ENCODE measurements around the gene SPEG. TPM values are rescaled to one million over a fixed set of nuclear protein-coding genes. Genes with fewer than 3 reads are reported as not detected.

SPEG gene
- total RNA-seq, 2 donors from 2014 or later = 2.9 to 3.6 TPM

DNA sequence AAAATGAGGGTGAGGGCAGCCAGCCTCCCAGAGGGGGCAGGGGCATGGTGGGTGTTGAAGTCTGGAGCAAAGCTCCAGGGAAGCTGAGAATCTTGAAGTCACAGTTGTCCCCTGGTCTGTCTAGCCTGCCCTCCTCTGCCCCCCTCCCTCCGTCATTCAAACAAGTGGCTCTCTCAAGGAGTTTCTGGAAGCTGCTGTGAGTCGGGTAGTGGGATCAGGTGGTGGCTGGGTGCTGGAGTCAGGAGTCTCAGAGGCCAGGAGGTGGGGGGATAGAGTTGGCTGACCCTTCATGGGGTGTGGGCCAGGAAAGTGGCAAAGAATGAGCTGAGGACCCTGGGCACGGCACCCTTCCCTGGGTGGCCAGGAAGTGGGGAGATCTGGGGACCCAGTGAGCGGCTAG is 79.1 kb downstream of the SPEG start:
- 17 to 24% methylated on average over 4 of the region's 4 CpGs for WGBS, 2 donors
- no peak for DNase-seq
- H3K4me3 ChIP-seq = no peak overlapping the region
- H3K27me3 ChIP-seq = peaks cover 0 to 16% of the 10 kb centered on the region in 2 donors
- no peaks in the 10 kb centered on the region for H3K9me3 ChIP-seq
- intact Hi-C loops (cut with DNase I) = no loop called here
- H3K4me1 ChIP-seq = peaks cover 26% of the 10 kb centered on the region
- no peaks in the 10 kb centered on the region for H3K36me3 ChIP-seq (replicated peaks in 1 of 2; ENCODE audit: insufficient read depth in 1 of 2, low read depth in 2 of 2)
- H3K27ac ChIP-seq = no peak overlapping the region
- no peak for ATAC-seq
- TF ChIP-seq, protein P1, sequence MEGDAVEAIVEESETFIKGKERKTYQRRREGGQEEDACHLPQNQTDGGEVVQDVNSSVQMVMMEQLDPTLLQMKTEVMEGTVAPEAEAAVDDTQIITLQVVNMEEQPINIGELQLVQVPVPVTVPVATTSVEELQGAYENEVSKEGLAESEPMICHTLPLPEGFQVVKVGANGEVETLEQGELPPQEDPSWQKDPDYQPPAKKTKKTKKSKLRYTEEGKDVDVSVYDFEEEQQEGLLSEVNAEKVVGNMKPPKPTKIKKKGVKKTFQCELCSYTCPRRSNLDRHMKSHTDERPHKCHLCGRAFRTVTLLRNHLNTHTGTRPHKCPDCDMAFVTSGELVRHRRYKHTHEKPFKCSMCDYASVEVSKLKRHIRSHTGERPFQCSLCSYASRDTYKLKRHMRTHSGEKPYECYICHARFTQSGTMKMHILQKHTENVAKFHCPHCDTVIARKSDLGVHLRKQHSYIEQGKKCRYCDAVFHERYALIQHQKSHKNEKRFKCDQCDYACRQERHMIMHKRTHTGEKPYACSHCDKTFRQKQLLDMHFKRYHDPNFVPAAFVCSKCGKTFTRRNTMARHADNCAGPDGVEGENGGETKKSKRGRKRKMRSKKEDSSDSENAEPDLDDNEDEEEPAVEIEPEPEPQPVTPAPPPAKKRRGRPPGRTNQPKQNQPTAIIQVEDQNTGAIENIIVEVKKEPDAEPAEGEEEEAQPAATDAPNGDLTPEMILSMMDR (IDR thresholded peaks at IDR 0.05) = no peak
- TF ChIP-seq POLR2A (IDR thresholded peaks at IDR 0.05) = no peak

DNA sequence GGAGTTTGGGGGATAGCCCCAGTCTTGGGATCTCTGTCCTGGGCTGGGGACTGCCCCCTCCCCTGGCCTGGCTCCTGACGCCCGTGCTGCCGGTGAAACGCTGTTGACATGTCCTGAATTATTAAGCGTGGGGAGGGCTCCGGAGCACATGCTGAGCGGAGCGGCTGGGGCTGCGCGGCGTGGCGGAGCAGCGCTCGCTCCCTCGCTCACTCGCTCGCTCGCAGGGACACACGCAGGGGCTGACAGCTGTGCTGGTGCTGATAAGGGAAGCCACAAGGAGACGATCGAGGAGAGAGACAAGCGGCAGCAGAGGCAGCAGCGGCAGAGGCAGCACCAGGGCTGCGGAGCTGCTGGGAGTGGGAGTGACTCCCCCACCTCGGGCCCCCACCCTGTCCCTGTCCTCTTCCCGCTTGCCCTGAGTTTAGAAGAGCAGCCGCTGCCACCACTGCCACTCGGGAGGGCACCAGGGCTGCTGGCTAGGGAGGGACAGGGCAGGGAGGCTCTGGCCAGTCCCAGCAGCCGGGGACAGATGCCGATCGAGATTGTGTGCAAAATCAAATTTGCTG is 79.6 kb downstream of the SPEG start, which contains the start of gene ASIC4:
ASIC4 (plus strand) TSS at position 287 of the 566 bp plus-strand sequence; CDS start at position 530, 243 bp downstream.
- H3K4me1 ChIP-seq = peaks cover 22% of the 10 kb centered on the region
- H3K27me3 ChIP-seq = peaks cover 0 to 16% of the 10 kb centered on the region in 2 donors
- H3K27ac ChIP-seq = no peak within 1 kb of the TSS
- no peak for ATAC-seq
- TF ChIP-seq POLR2A (IDR thresholded peaks at IDR 0.05) = no peak
- TF ChIP-seq, protein P1 (IDR thresholded peaks at IDR 0.05) = no peak
- no peaks in the 10 kb centered on the region for H3K36me3 ChIP-seq (replicated peaks in 1 of 2; ENCODE audit: insufficient read depth in 1 of 2, low read depth in 2 of 2)
- WGBS, 2 donors = 0 to 12% methylated on average over 2 to 30 of the region's 31 CpGs
- intact Hi-C loops (cut with DNase I) = no loop called here
- H3K9me3 ChIP-seq = no peaks in the 10 kb centered on the region
- no peak within 1 kb of the TSS for H3K4me3 ChIP-seq
- DNase-seq = no peak

DNA sequence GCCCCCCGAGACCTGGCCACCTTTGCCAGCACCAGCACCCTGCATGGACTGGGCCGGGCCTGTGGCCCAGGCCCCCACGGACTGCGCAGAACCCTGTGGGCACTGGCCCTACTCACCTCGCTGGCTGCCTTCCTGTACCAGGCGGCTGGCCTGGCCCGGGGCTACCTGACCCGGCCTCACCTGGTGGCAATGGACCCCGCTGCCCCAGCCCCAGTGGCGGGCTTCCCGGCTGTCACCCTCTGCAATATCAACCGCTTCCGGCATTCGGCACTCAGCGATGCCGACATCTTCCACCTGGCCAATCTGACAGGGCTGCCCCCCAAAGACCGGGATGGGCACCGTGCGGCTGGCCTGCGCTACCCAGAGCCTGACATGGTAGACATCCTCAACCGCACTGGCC is 80.2 kb downstream of the SPEG start:
- H3K27me3 ChIP-seq = peaks cover 0 to 16% of the 10 kb centered on the region in 2 donors
- no peak for TF ChIP-seq POLR2A (IDR thresholded peaks at IDR 0.05)

DNA sequence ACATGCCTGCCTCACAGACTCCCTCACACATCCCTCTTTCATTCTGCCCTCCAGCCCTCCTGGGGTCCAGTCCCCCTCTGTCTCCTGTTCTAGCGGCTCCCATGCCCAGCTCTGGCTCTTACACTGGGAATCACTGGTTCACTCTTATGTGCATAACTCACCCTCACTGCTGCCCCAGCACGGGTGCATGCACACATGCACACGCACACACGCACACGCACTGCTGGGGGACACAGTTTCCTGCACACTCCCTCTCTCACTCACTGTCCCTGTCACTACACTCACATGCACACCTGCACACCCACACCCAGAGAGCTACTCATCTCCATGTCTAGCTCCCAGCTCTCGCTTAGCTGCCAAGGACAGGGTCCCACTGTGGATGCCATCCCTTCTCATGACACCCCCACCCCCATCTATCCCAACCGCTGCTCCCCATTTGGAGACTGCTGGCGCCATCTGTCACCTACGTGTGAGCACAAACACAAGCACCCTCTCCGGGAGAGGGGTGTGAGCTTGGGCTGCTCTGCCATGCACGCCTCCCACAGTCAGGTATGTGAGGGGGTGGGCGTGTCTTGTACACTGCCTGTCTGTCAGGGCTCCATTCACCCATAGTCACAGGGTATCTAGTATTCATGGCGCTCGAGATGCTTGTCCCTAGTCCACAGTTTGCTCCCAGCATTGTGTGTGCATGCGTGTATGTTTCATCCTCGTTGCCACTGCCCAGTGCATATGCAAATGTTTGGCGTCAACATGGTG is 81.4 kb downstream of the SPEG start:
- Histone ChIP-seq H3K9me3 (no peaks in the 10 kb centered on the region), H3K4me3 (no peak overlapping the region), H3K27me3 (peaks cover 0 to 8% of the 10 kb centered on the region in 2 donors), H3K27ac (no peak overlapping the region), H3K4me1 (peaks cover 10% of the 10 kb centered on the region), H3K36me3 (replicated peaks in 1 of 2; ENCODE audit: insufficient read depth in 1 of 2, low read depth in 2 of 2) (no peaks in the 10 kb centered on the region)
- DNase-seq = no peak
- no peak for ATAC-seq
- intact Hi-C loops (cut with DNase I) = no loop called here
- TF ChIP-seq, protein P1 (IDR thresholded peaks at IDR 0.05) = no peak
- TF ChIP-seq POLR2A (IDR thresholded peaks at IDR 0.05) = no peak
- 48 to 67% methylated on average over 17 of the region's 17 CpGs for WGBS, 2 donors

More for the DNA sequence above, 80.2 kb downstream of the SPEG start:
- Histone ChIP-seq H3K4me1 (peaks cover 16% of the 10 kb centered on the region), H3K27ac (no peak overlapping the region), H3K4me3 (no peak overlapping the region), H3K36me3 (replicated peaks in 1 of 2; ENCODE audit: insufficient read depth in 1 of 2, low read depth in 2 of 2) (no peaks in the 10 kb centered on the region), H3K9me3 (no peaks in the 10 kb centered on the region)
- DNase-seq (no peak), ATAC-seq (no peak)
- 91 to 100% methylated on average over 2 to 19 of the region's 21 CpGs for WGBS, 2 donors
- intact Hi-C loops (cut with DNase I) = no loop called here

DNA sequence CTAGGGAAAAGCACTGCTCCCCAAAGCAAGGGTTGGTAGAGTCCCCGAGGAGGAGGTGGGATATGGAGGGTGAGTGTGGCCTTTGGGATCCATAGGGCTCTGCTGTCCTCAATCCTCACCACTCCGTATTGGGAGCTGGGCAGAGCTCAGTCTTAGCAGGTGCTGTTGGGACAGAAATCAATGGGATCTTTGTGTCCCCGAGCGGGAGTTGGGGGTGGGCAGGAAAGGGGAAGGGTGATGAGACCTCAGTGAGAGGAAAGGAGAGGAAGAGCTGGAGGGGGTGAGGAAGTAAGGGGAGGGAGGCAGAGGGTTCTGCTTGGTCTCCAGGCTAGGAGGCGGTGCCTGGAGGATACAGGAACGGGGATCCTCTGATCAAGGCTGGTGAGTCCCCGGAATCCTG is 82.2 kb downstream of the SPEG start:
- intact Hi-C loops (cut with DNase I) = no loop called here
- no peak overlapping the region for H3K27ac ChIP-seq
- H3K4me3 ChIP-seq = no peak overlapping the region
- WGBS, 2 donors = 51 to 61% methylated on average over 7 of the region's 7 CpGs
- H3K4me1 ChIP-seq = peaks cover 10% of the 10 kb centered on the region
- no peak for TF ChIP-seq POLR2A (IDR thresholded peaks at IDR 0.05)
- TF ChIP-seq, protein P1 (IDR thresholded peaks at IDR 0.05) = no peak
- H3K36me3 ChIP-seq (replicated peaks in 1 of 2; ENCODE audit: insufficient read depth in 1 of 2, low read depth in 2 of 2) = no peaks in the 10 kb centered on the region
- peaks cover 0 to 6% of the 10 kb centered on the region in 2 donors for H3K27me3 ChIP-seq
- ATAC-seq (no peak), DNase-seq (no peak)
- H3K9me3 ChIP-seq = no peaks in the 10 kb centered on the region

Measured in body of pancreas (tissue), 4 donors.